ENCODE results near the gene EDIL3. TPM values are rescaled to one million over a fixed set of nuclear protein-coding genes. Genes with fewer than 3 reads are reported as not detected.
"Not testable (repeated sequence)": the region's sequence is repeated elsewhere in the genome, so short reads cannot be mapped to it uniquely, and the experiment has no call there.

Gene EDIL3
- polyA plus RNA-seq, 3 donors, result 44.2 to 46.8 (median 44.6) TPM

- no peak for DNase-seq
These were observed 171.5 kb downstream of the EDIL3 start for GRCh38 chr5:84213212-84213611.

GRCh38 chr5:84204772-84205171, 179.9 kb downstream of the EDIL3 start:
- no peak for DNase-seq

GRCh38 chr5:84202136-84202535, 182.5 kb downstream of the EDIL3 start:
- no peak for DNase-seq

- DNase-seq, result no peak
These were observed 187.1 kb downstream of the EDIL3 start for GRCh38 chr5:84197538-84197937.

GRCh38 chr5:84191281-84191680, 193.4 kb downstream of the EDIL3 start:
- DNase-seq, result no peak

GRCh38 chr5:84184857-84185256, 199.8 kb downstream of the EDIL3 start:
- DNase-seq, result no peak

- no peak for DNase-seq
These were observed 203.6 kb downstream of the EDIL3 start for GRCh38 chr5:84181093-84181492.

GRCh38 chr5:84168841-84169240, 215.8 kb downstream of the EDIL3 start:
- no peak for DNase-seq

GRCh38 chr5:84163671-84164070, 221.0 kb downstream of the EDIL3 start:
- no peak for DNase-seq

- DNase-seq, result no peak
These were observed 222.0 kb downstream of the EDIL3 start for GRCh38 chr5:84162695-84163094.

- DNase-seq, result not testable (repeated sequence)
These were observed 224.0 kb downstream of the EDIL3 start for GRCh38 chr5:84160650-84161049.

- DNase-seq, result no peak
These were observed 235.6 kb downstream of the EDIL3 start for GRCh38 chr5:84149094-84149493.

- no peak for DNase-seq
These were observed 236.0 kb downstream of the EDIL3 start for GRCh38 chr5:84148651-84149050.

- no peak for DNase-seq
These were observed 247.1 kb downstream of the EDIL3 start for GRCh38 chr5:84137541-84137940.

GRCh38 chr5:84131372-84131771, 253.3 kb downstream of the EDIL3 start:
- DNase-seq, result no peak

GRCh38 chr5:84130006-84130580, 254.6 kb downstream of the EDIL3 start:
- DNase-seq, result no peak

GRCh38 chr5:84125216-84125615, 259.5 kb downstream of the EDIL3 start:
- DNase-seq, result no peak

GRCh38 chr5:84119252-84119651, 265.4 kb downstream of the EDIL3 start:
- no peak for DNase-seq

GRCh38 chr5:84118551-84118950, 266.1 kb downstream of the EDIL3 start:
- no peak for DNase-seq

GRCh38 chr5:84115727-84116126, 269.0 kb downstream of the EDIL3 start:
- DNase-seq, result no peak

GRCh38 chr5:84113246-84114105, 271.2 kb downstream of the EDIL3 start:
- no peak for DNase-seq

- DNase-seq, result no peak
These were observed 291.9 kb downstream of the EDIL3 start for GRCh38 chr5:84092738-84093137.

GRCh38 chr5:84091127-84091799, 293.4 kb downstream of the EDIL3 start:
- no peak for DNase-seq
